ENCODE results near the gene MGARP. TPM values are rescaled to one million over a fixed set of nuclear protein-coding genes. Genes with fewer than 3 reads are reported as not detected.
"Not testable (repeated sequence)": the region's sequence is repeated elsewhere in the genome, so short reads cannot be mapped to it uniquely, and the experiment has no call there.

The MGARP gene
- total RNA-seq = under 1 TPM in 1 of 2 experiments, not detected in 1; 0.13 TPM

DNA sequence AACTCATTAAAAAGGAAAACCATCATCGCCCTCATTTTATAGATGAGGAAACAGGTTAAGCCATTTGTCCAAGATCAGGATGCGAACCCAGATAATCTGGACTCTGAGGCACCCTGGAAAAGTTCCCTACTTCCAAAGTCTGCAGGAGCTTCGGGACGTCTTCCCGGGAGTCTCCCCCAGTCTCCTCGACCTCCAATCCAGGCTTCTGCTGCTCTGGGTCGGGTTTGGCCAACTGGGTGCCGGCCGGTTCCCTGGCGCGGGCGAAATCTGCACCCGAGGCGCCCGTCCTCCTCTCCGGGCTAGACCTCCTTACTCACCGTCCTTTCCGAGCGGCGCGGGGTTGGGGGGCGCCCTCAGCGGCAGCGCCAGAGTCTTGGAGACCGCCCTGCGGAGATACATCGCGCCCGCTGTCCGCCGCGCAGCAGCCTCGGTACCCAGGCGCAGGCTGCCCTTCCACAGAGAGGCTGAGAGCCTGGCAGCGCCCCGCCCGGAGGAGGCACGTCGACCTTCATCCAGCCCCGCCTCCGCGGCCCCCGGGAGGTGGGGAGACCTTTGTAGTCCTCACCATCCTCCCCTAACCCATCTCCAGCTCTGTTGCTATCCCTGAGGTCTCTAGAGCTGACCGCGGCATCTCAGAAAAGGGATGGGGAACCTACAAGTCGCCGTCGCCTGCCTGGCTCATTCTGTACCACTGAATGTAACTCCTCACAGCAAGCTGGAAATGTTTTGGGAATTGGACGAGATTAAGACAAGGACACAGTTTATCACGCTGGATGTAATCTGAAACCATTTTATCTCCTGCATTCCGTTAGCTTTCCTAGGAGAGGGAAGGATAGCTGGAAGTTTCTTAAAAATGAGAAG, at the start of gene MGARP:
Gene MGARP, minus strand, starts transcription at position 466 of the 861 bp plus-strand sequence. Its CDS starts 67 bp downstream, at position 399.
- ChIA-PET POLR2A (interaction anchor here (1.1 kb wide), 1 partner anchor 14 kb away, joined by 4 read pairs; no protein-coding TSS in a partner anchor), CTCF (interaction anchor here (1.1 kb wide), 1 partner anchor 21 kb away, joined by 5 read pairs; no protein-coding TSS in a partner anchor)

DNA sequence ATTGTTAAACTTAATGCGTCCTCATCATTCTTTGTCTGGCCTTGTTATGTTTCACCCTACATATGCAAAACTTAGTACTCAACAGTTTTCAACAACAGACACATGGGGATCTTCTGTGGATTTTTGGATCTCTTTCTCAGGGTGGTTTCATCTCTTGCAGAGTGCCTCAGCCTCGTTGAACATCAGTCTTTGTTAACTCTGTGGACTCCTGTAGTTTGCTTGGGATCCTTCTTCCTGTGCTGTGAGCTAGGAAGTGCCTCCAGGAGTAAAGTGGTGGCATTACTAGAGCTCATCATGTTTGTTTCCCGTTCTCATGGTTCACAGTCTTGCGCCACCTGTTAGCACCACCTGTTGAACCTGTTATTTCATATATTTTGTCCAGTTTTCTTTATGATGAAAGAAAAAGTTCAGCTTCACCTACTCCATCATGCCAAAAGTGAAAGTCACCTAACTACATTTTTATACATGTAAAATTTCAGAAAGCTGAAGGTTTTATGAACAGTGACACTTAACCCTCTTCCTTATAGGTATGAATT, 49.7 kb upstream of the MGARP start:
- POLR2A ChIA-PET = no interaction called here
- CTCF ChIA-PET = interaction anchor here (1.0 kb wide), 1 partner anchor 12 kb away, joined by 3 read pairs; no protein-coding TSS in a partner anchor

DNA sequence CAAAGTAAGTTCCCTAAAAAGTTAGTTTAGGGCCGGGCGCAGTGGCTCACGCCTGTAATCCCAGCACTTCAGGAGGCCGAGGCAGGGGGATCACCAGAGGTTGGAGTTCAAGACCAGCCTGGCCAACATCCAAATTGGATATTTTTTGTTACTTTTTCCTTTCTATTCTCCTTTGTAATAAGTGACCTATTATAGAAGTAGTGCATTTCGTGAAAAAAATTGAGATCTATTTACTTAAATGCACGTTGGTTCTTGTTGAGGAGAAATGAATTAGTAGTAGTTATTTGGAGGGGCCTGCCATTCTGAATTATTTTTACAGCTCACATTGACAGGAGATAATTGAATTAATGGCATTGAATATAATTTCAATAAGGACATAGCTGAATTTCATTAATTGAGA, 44.6 kb upstream of the MGARP start:
- ChIA-PET CTCF (no interaction called here), POLR2A (no interaction called here)

DNA sequence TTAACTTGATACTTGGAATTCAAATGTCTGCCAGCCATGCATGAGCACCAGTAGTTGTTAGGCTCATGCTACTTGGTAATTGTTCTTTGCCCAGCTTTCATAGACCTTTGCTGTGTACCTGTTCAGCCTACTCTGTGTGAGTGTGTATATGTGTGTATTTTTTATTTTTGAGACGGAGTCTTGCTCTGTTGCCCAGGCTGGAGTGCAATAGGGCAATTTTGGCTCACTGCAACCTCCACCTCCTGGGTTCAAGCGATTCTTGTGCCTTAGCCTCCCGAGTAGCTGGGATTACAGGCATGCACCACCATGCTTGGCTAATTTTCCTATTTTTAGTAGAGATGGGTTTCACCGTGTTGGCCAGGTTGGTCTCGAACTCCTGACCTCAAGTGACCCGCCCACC, 42.5 kb upstream of the MGARP start:
- POLR2A ChIA-PET = not testable (repeated sequence)
- CTCF ChIA-PET = interaction anchor here (0.6 kb wide), 1 partner anchor 19 kb away, joined by 4 read pairs; no protein-coding TSS in a partner anchor

DNA sequence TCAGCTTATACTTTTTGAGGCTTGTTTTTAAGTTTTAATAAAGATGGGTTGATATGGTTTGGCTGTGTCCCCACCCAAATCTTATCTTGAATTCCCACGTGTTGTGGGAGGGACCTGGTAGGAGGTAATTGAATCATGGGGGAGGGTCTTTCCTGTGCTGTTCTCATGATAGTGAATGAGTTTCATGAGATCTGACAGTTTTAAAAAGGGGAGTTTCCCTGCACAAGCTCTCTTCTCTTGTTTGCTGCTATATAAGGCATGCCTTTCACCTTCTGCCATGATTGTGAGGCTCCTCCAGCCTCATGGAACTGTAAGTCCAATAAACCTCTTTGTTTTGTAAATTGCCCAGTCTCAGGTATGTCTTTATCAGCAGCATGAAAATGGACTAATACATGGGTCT, 42.0 kb upstream of the MGARP start:
- ChIA-PET POLR2A (interaction anchor here (0.8 kb wide), 1 partner anchor 22 kb away, joined by 3 read pairs; no protein-coding TSS in a partner anchor), CTCF (interaction anchor here (0.6 kb wide), 1 partner anchor 19 kb away, joined by 4 read pairs; no protein-coding TSS in a partner anchor)

GRCh38 chr4:139319571-139319970, 39.5 kb upstream of the MGARP start:
- ChIA-PET CTCF (interaction anchor here (0.6 kb wide), 1 partner anchor 85 kb away, joined by 4 read pairs; no protein-coding TSS in a partner anchor), POLR2A (no interaction called here)

GRCh38 chr4:139317635-139318034, 37.6 kb upstream of the MGARP start:
- POLR2A ChIA-PET = no interaction called here
- CTCF ChIA-PET = no interaction called here

DNA sequence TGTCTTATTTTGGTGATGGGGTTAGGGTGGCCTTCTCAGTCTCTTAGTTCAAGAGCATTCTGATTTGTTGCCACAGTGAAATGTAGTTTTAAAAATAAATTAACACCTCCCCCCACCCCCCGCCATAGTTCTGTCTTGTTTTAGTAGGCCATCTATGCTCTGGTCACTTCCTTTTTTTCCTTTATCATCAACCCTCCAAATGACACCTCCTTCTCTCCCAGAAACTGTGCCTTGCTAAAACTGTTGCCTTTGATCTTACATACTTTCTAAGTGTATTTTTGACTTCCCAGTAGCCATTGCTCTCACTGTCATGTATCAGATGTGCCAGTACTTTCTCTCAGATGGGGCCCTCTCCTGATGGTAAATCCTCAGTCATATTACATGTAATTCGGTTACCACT, 36.7 kb upstream of the MGARP start:
- ChIA-PET POLR2A (no interaction called here), CTCF (no interaction called here)

- ChIA-PET POLR2A (no interaction called here), CTCF (interaction anchor here (1.2 to 1.4 kb wide), 2 partner anchors 16 to 17 kb away, joined by 3 read pairs; no protein-coding TSS in a partner anchor)
Measured at GRCh38 chr4:139315221-139315675, 35.2 kb upstream of the MGARP start.

GRCh38 chr4:139314047-139314800, 34.2 kb upstream of the MGARP start:
- ChIA-PET POLR2A (no interaction called here), CTCF (interaction anchor here (1.2 to 1.4 kb wide), 2 partner anchors 15 to 18 kb away, joined by 3 read pairs; no protein-coding TSS in a partner anchor)

- CTCF ChIA-PET, POLR2A ChIA-PET: not testable (repeated sequence)
Measured at GRCh38 chr4:139313414-139313813, 33.4 kb upstream of the MGARP start.

DNA sequence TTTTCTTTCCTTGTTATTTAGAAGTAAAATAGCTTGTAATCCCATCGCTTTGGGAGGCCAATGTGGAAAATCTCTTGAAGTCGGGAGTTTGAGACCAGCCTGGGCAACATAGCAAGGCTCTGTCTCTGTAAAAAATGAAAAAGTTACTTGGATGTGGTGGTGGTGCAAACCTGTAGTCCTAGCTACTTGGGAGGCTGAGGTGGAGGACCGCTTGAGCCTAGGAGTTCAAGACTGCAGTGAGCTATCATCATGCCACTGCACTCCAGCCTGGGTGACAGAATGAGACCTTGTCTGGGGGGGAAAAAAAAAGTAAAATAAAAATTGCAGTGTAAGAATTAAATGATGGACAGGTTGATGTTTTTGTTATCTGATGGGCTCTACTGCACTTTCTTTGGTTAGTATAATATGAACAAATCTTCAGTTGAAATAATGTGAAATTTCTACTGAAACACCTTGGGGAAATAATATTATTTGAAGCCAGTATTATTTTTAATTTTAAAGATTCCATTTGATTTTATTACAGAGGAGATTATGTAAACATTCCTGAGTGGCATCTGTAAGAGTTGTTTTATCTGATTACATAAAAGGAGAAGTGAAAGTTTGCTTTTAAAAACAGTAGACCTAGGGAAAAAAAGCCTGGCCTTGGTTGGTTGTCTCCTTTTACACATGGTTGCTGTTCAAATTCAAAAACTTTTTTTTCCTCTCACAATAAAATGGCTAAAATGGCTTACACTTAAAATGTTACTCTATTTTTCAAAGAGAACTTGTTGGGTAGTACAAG, 32.7 kb upstream of the MGARP start:
- CTCF ChIA-PET = no interaction called here
- POLR2A ChIA-PET = no interaction called here

GRCh38 chr4:139311909-139312308, 31.9 kb upstream of the MGARP start:
- POLR2A ChIA-PET = no interaction called here
- CTCF ChIA-PET = interaction anchor here (1.6 kb wide), 1 partner anchor 11 kb away, joined by 4 read pairs; the partner anchor contains the start of gene NAA15

DNA sequence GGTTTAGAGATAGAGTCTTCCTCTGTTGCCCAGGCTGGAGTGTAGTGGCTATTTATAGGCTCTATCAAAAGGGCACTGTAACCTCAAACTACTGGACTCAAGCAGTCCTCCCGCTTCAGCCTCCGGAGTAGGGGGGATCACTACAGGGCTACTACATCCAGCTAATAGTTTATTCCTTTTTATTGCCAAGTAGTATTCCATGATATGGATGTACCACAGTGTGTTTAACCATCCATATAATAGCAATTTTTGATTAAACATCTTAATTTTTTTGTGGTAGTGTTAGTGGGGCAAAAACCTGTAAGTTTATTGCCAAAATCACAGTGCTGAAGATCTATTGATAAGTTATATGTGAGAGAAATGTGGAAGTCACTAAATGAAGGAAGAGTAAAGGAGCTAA, 24.9 kb upstream of the MGARP start:
- POLR2A ChIA-PET = no interaction called here
- CTCF ChIA-PET = interaction anchor here (0.7 kb wide), 1 partner anchor 27 kb away, joined by 3 read pairs; no protein-coding TSS in a partner anchor

DNA sequence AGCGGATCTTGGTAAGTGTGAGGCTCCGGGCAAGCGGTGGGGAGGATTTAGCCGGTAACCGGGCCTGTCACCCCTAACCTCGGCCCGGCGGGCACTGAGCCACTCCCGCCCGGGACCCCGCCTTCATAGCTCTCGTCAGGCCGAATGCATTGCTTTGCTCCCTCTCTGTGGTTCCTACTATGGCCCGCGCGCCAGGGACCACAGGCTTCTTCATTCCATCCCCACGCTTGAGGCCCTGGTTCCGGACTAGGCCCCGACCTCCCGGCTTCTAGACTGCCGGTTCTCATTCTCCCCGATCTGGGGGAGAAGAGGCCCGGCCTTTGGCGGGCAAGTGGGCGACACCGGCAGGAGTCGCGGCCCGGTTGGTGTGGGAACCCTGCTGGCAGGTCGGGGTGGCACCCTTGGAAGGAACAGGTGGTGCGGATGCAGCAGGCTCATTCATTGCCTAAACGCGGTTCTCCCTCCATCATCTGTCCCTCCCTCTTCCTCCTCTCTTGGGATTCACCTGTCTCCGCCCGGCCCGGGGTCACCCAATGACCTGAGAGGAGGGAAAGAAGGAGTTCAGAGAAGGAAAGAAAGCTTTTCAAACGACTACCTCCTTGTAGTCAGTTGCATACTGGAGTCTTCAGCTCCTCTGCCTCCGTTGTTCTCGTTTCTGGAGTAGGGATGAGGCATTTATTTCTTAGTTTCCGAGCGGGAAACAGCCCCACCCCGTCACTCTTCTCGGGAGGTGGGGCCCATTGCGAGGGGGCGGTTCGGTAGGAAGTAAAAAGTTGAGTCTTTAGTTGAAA, 22.0 kb upstream of the MGARP start, which contains the start of gene NDUFC1:
Gene NDUFC1, minus strand, starts transcription at position 657 of the 791 bp plus-strand sequence. CDS start 6,679 bp downstream, outside the sequence.
- ChIA-PET CTCF (interaction anchor here (0.7 to 1.7 kb wide), 5 partner anchors 9 to 151 kb away, joined by 3 to 4 read pairs (median 3); no protein-coding TSS in a partner anchor), POLR2A (interaction anchor here (1.5 to 3.7 kb wide), 4 partner anchors 35 to 219 kb away, joined by 4 to 22 read pairs (median 14); partner anchors contain the start of gene ELF2)

GRCh38 chr4:139301113-139301820, 21.2 kb upstream of the MGARP start, which contains the start of gene NAA15:
NAA15 (plus strand) TSS chr4:139301505; CDS start chr4:139301778, 273 bp downstream.
- CTCF ChIA-PET = interaction anchor here (0.6 to 2.2 kb wide), 10 partner anchors 10 to 285 kb away, joined by 3 to 6 read pairs (median 4); partner anchors contain the start of genes NOCT and SETD7
- POLR2A ChIA-PET = interaction anchor here (0.5 to 3.7 kb wide), 7 partner anchors 30 to 218 kb away, joined by 4 to 22 read pairs (median 9); partner anchors contain the start of gene ELF2
